Measurements from ENCODE around the gene ABCG4.

ABCG4 gene

GRCh38 chr11:119125821-119126220 is 23.0 kb upstream of the ABCG4 start:
- no peak overlapping the region for H2BK15ac ChIP-seq (ENCODE audit: low read depth, poor library complexity, severe bottlenecking)
- no peak overlapping the region for H4K8ac ChIP-seq (ENCODE audit: low read length)
- H4K91ac ChIP-seq (ENCODE audit: low read length), result no peak overlapping the region
- no peak overlapping the region for H3K18ac ChIP-seq (ENCODE audit: low read depth in 1 of 2, low read length in 2 of 2)
- no peak overlapping the region for H2BK12ac ChIP-seq (ENCODE audit: low read length in 2 of 2)
- WGBS, result 95% methylated on average over 6 of the region's 6 CpGs
- no peak overlapping the region for H3K4me3 ChIP-seq (ENCODE audit: insufficient read depth in 1 of 2, low read depth in 1 of 2, low read length in 2 of 2)
- no peak overlapping the region for H3K23ac ChIP-seq (ENCODE audit: low read length in 2 of 2)
- peaks cover 7% of the 10 kb centered on the region for H3K4me1 ChIP-seq (ENCODE audit: control insufficient read depth, insufficient read depth, low read depth, low read length)
- H3K9me3 ChIP-seq (ENCODE audit: control insufficient read depth, low read length), result no peaks in the 10 kb centered on the region
- no peak overlapping the region for H2BK5ac ChIP-seq (ENCODE audit: low read depth, low read length, poor library complexity, severe bottlenecking)
- no peak overlapping the region for H3K9ac ChIP-seq (ENCODE audit: low read length)
- H2AK5ac ChIP-seq (ENCODE audit: low read length, severe bottlenecking), result no peak overlapping the region
- H3K27me3 ChIP-seq (ENCODE audit: control insufficient read depth in 1 of 2, insufficient read depth in 1 of 2, low read length in 2 of 2), result no peaks in the 10 kb centered on the region
- no peak overlapping the region for H3K4me2 ChIP-seq (ENCODE audit: low read length, poor library complexity, severe bottlenecking)
- no peak for DNase-seq
- H3K14ac ChIP-seq (ENCODE audit: low read length in 2 of 2), result no peak overlapping the region
- no peak overlapping the region for H2AFZ ChIP-seq (ENCODE audit: low read depth, low read length)
- no peak overlapping the region for H3K4ac ChIP-seq (ENCODE audit: low read depth in 1 of 2, low read length in 2 of 2)
- H2BK120ac ChIP-seq (ENCODE audit: low read depth, low read length), result no peak overlapping the region
- H3K36me3 ChIP-seq (ENCODE audit: control insufficient read depth in 1 of 2, insufficient read depth in 2 of 2, low read depth in 1 of 2, low read length in 2 of 2), result peaks cover 23 to 42% of the 10 kb centered on the region in 2 experiments
- H3K79me1 ChIP-seq (replicated peaks; ENCODE audit: low read length, poor library complexity, severe bottlenecking), result peaks cover 29% of the 10 kb centered on the region
- H3K27ac ChIP-seq (ENCODE audit: low read length, poor library complexity, severe bottlenecking), result no peak overlapping the region

GRCh38 chr11:119126675-119127268 is 22.1 kb upstream of the ABCG4 start:
- peaks cover 7% of the 10 kb centered on the region for H3K4me1 ChIP-seq (ENCODE audit: control insufficient read depth, insufficient read depth, low read depth, low read length)
- H2BK12ac ChIP-seq (ENCODE audit: low read length in 2 of 2), result no peak overlapping the region
- H2BK15ac ChIP-seq (ENCODE audit: low read depth, poor library complexity, severe bottlenecking), result no peak overlapping the region
- no peak overlapping the region for H3K14ac ChIP-seq (ENCODE audit: low read length in 2 of 2)
- DNase-seq, result no peak
- no peak overlapping the region for H2BK5ac ChIP-seq (ENCODE audit: low read depth, low read length, poor library complexity, severe bottlenecking)
- 87% methylated on average over 4 of the region's 5 CpGs for WGBS
- H3K9ac ChIP-seq (ENCODE audit: low read length), result no peak overlapping the region
- H3K4me2 ChIP-seq (ENCODE audit: low read length, poor library complexity, severe bottlenecking), result no peak overlapping the region
- no peak overlapping the region for H4K91ac ChIP-seq (ENCODE audit: low read length)
- no peak overlapping the region for H3K4ac ChIP-seq (ENCODE audit: low read depth in 1 of 2, low read length in 2 of 2)
- H3K27me3 ChIP-seq (ENCODE audit: control insufficient read depth in 1 of 2, insufficient read depth in 1 of 2, low read length in 2 of 2), result no peaks in the 10 kb centered on the region
- H3K36me3 ChIP-seq (ENCODE audit: control insufficient read depth in 1 of 2, insufficient read depth in 2 of 2, low read depth in 1 of 2, low read length in 2 of 2), result peaks cover 30 to 51% of the 10 kb centered on the region in 2 experiments
- peaks cover 29% of the 10 kb centered on the region for H3K79me1 ChIP-seq (replicated peaks; ENCODE audit: low read length, poor library complexity, severe bottlenecking)
- no peak overlapping the region for H2BK120ac ChIP-seq (ENCODE audit: low read depth, low read length)
- no peak overlapping the region for H2AFZ ChIP-seq (ENCODE audit: low read depth, low read length)
- no peak overlapping the region for H2AK5ac ChIP-seq (ENCODE audit: low read length, severe bottlenecking)
- no peak overlapping the region for H3K23ac ChIP-seq (ENCODE audit: low read length in 2 of 2)
- H3K18ac ChIP-seq (ENCODE audit: low read depth in 1 of 2, low read length in 2 of 2), result no peak overlapping the region
- no peak overlapping the region for H3K4me3 ChIP-seq (ENCODE audit: insufficient read depth in 1 of 2, low read depth in 1 of 2, low read length in 2 of 2)
- no peak overlapping the region for H4K8ac ChIP-seq (ENCODE audit: low read length)
- H3K9me3 ChIP-seq (ENCODE audit: control insufficient read depth, low read length), result no peaks in the 10 kb centered on the region
- no peak overlapping the region for H3K27ac ChIP-seq (ENCODE audit: low read length, poor library complexity, severe bottlenecking)

GRCh38 chr11:119130662-119131061 is 18.2 kb upstream of the ABCG4 start:
- Histone ChIP-seq H3K27ac (ENCODE audit: low read length, poor library complexity, severe bottlenecking) (no peak overlapping the region), H3K9me3 (ENCODE audit: control insufficient read depth, low read length) (no peaks in the 10 kb centered on the region), H3K27me3 (ENCODE audit: control insufficient read depth in 1 of 2, insufficient read depth in 1 of 2, low read length in 2 of 2) (no peaks in the 10 kb centered on the region), H3K4me3 (ENCODE audit: insufficient read depth in 1 of 2, low read depth in 1 of 2, low read length in 2 of 2) (no peak overlapping the region), H3K9ac (ENCODE audit: low read length) (no peak overlapping the region), H2BK12ac (ENCODE audit: low read length in 2 of 2) (no peak overlapping the region), H3K4ac (ENCODE audit: low read depth in 1 of 2, low read length in 2 of 2) (no peak overlapping the region), H3K14ac (ENCODE audit: low read length in 2 of 2) (no peak overlapping the region), H3K4me1 (ENCODE audit: control insufficient read depth, insufficient read depth, low read depth, low read length) (peaks cover 2% of the 10 kb centered on the region), H3K18ac (ENCODE audit: low read depth in 1 of 2, low read length in 2 of 2) (no peak overlapping the region), H2BK15ac (ENCODE audit: low read depth, poor library complexity, severe bottlenecking) (no peak overlapping the region), H2AFZ (ENCODE audit: low read depth, low read length) (no peak overlapping the region), H3K4me2 (ENCODE audit: low read length, poor library complexity, severe bottlenecking) (no peak overlapping the region), H2AK5ac (ENCODE audit: low read length, severe bottlenecking) (no peak overlapping the region), H4K8ac (ENCODE audit: low read length) (no peak overlapping the region), H2BK120ac (ENCODE audit: low read depth, low read length) (no peak overlapping the region), H4K91ac (ENCODE audit: low read length) (no peak overlapping the region), H3K23ac (ENCODE audit: low read length in 2 of 2) (no peak overlapping the region), H3K79me1 (replicated peaks; ENCODE audit: low read length, poor library complexity, severe bottlenecking) (peaks cover 17% of the 10 kb centered on the region), H2BK5ac (ENCODE audit: low read depth, low read length, poor library complexity, severe bottlenecking) (no peak overlapping the region), H3K36me3 (ENCODE audit: control insufficient read depth in 1 of 2, insufficient read depth in 2 of 2, low read depth in 1 of 2, low read length in 2 of 2) (peaks cover 43 to 66% of the 10 kb centered on the region in 2 experiments)
- 48% methylated on average over 3 of the region's 3 CpGs for WGBS
- peak; percentile 49 for DNase-seq

DNA sequence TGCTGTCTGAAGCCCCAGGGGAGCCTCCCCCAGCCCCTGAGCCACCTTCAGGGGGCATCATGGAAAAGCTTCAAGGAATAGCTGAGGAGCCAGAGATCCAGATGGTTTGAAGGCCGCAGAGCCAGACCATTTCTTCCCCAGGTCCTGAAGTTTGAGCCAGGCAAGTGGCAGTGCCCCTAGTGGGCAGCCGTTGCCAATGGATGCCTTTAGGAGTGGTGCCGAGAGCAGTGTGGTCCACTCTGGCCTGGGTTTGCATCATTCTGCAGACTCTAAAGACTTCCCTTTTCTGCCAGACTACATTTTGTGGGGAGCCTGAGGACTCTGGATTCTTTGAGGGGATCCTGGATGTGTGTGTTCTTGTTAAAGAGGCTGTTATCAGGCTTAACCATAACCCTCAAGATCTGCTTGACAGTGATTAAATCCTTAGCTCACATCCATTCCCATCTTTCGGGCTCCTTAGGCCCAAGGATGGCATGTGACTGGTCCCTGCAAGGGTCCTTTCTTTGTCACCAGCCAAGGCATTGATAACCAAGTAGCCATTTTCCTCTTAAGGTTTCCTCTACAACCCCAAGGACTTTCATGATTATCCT is 14.4 kb upstream of the ABCG4 start:
- Histone ChIP-seq H3K14ac (ENCODE audit: low read length in 2 of 2) (no peak overlapping the region), H2BK120ac (ENCODE audit: low read depth, low read length) (no peak overlapping the region), H3K4ac (ENCODE audit: low read depth in 1 of 2, low read length in 2 of 2) (no peak overlapping the region), H3K9me3 (ENCODE audit: control insufficient read depth, low read length) (no peaks in the 10 kb centered on the region), H3K79me1 (replicated peaks; ENCODE audit: low read length, poor library complexity, severe bottlenecking) (peaks cover 5% of the 10 kb centered on the region), H2AK5ac (ENCODE audit: low read length, severe bottlenecking) (no peak overlapping the region), H3K4me3 (ENCODE audit: insufficient read depth in 1 of 2, low read depth in 1 of 2, low read length in 2 of 2) (no peak overlapping the region), H3K4me2 (ENCODE audit: low read length, poor library complexity, severe bottlenecking) (no peak overlapping the region), H3K23ac (ENCODE audit: low read length in 2 of 2) (no peak overlapping the region), H4K91ac (ENCODE audit: low read length) (no peak overlapping the region), H2BK5ac (ENCODE audit: low read depth, low read length, poor library complexity, severe bottlenecking) (no peak overlapping the region), H3K4me1 (ENCODE audit: control insufficient read depth, insufficient read depth, low read depth, low read length) (peaks cover 2% of the 10 kb centered on the region), H3K27me3 (ENCODE audit: control insufficient read depth in 1 of 2, insufficient read depth in 1 of 2, low read length in 2 of 2) (peaks cover 4 to 6% of the 10 kb centered on the region in 2 experiments), H2BK15ac (ENCODE audit: low read depth, poor library complexity, severe bottlenecking) (no peak overlapping the region), H3K9ac (ENCODE audit: low read length) (no peak overlapping the region), H3K27ac (ENCODE audit: low read length, poor library complexity, severe bottlenecking) (no peak overlapping the region), H2AFZ (ENCODE audit: low read depth, low read length) (no peak overlapping the region), H4K8ac (ENCODE audit: low read length) (no peak overlapping the region), H3K36me3 (ENCODE audit: control insufficient read depth in 1 of 2, insufficient read depth in 2 of 2, low read depth in 1 of 2, low read length in 2 of 2) (peaks cover 38 to 56% of the 10 kb centered on the region in 2 experiments), H3K18ac (ENCODE audit: low read depth in 1 of 2, low read length in 2 of 2) (no peak overlapping the region), H2BK12ac (ENCODE audit: low read length in 2 of 2) (no peak overlapping the region)
- peak; percentile 26 for DNase-seq
- WGBS, result 71% methylated on average over 4 of the region's 4 CpGs
